NCI-H2171 treated with DMSO at 0.1 percent for 48 hours (cell line): ENCODE results near the gene FRS3.

ENCODE experiments used
- DNase-seq: peaks from one replicate; lab custom pipeline; 2025; lab: John Stamatoyannopoulos, UW

Gene FRS3

GRCh38 chr6:41741625-41742490, 37.8 kb downstream of the FRS3 start:
- no peak for DNase-seq

- DNase-seq, result no peak
Observed at GRCh38 chr6:41740366-41741162, 39.1 kb downstream of the FRS3 start.

- no peak for DNase-seq
Observed at GRCh38 chr6:41739041-41739440, 40.7 kb downstream of the FRS3 start.

- no peak for DNase-seq
Observed at GRCh38 chr6:41737591-41738130, 42.0 kb downstream of the FRS3 start.

- DNase-seq, result no peak
Observed at GRCh38 chr6:41736800-41737555, 42.7 kb downstream of the FRS3 start.

- no peak for DNase-seq
Observed at GRCh38 chr6:41736186-41736733, 43.4 kb downstream of the FRS3 start.

- peak; percentile 87 for DNase-seq
Observed at GRCh38 chr6:41735427-41736185, 44.1 kb downstream of the FRS3 start, which contains the start of gene TFEB. TSS of gene TFEB (minus strand) at chr6:41735608. CDS start at chr6:41691213, 44,395 bp downstream.

GRCh38 chr6:41734666-41735426, 44.9 kb downstream of the FRS3 start:
- DNase-seq, result peak; percentile 41

GRCh38 chr6:41733707-41734665, 45.7 kb downstream of the FRS3 start:
- peak; percentile 74 for DNase-seq

- no peak for DNase-seq
Observed at GRCh38 chr6:41733360-41733706, 46.4 kb downstream of the FRS3 start.

- DNase-seq, result no peak
Observed at GRCh38 chr6:41732591-41733359, 46.9 kb downstream of the FRS3 start.

- DNase-seq, result no peak
Observed at GRCh38 chr6:41732149-41732548, 47.6 kb downstream of the FRS3 start.

GRCh38 chr6:41731561-41732086, 48.1 kb downstream of the FRS3 start:
- DNase-seq, result no peak

- no peak for DNase-seq
Observed at GRCh38 chr6:41730531-41731436, 48.9 kb downstream of the FRS3 start.

- no peak for DNase-seq
Observed at GRCh38 chr6:41729624-41730023, 50.1 kb downstream of the FRS3 start.

- DNase-seq, result no peak
Observed at GRCh38 chr6:41728954-41729353, 50.7 kb downstream of the FRS3 start.
